SK-N-SH (cell line): ENCODE data around the gene UNCX.

Experiments
- TF ChIP-seq, protein P1 (sequence below): IDR thresholded peaks from 2 replicates; pipeline ENCODE4 v1.4.0; 2012; ENCODE audit warnings: low read depth, borderline replicate concordance
- TF ChIP-seq, protein P2 (sequence below): fragments of 200-600 bp; sonication (generic); IDR thresholded peaks from 2 replicates; pipeline ENCODE4 v1.6.1; 2017; ENCODE audit warnings: antibody characterized with exemption, mild to moderate bottlenecking, moderate library complexity

DNA sequence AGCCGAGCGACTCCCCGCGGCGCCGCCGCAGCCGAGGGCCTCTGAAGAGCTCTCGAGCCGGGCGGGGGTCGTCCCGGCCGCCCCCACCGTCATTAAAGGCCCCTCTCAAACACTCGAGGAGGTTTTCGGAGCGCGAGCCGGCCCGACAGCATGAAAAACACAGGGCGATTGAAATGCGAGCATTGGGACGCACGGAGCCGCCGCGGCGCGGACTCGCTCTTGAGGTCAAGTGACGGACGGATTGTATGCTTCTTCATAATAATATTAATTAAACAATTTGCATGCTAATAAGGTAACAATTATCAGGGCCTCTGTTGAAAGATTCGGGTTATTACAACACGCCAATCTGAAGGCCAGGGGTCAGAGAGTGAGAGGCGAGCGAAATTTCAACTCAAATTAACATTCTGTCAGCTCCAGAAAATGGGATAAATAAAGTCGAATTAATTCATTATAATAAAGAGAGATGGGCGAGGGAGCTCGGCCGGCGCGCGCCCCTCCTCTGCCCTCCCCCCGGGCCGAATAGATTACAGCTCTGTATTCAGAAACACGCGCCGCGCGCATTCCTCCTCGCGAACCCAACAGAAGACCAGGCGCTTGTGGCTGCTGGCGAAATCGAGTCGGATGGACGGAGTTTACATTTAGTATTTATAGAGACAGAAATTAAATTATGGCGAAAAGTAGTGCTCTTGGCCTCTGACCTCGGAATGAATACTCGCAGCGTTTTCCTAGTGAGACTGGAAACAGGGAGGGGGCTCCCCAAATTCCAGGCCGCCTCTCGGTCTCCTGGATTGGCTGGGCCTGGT lies 2.1 kb upstream of the UNCX start:
- TF ChIP-seq, protein P1, sequence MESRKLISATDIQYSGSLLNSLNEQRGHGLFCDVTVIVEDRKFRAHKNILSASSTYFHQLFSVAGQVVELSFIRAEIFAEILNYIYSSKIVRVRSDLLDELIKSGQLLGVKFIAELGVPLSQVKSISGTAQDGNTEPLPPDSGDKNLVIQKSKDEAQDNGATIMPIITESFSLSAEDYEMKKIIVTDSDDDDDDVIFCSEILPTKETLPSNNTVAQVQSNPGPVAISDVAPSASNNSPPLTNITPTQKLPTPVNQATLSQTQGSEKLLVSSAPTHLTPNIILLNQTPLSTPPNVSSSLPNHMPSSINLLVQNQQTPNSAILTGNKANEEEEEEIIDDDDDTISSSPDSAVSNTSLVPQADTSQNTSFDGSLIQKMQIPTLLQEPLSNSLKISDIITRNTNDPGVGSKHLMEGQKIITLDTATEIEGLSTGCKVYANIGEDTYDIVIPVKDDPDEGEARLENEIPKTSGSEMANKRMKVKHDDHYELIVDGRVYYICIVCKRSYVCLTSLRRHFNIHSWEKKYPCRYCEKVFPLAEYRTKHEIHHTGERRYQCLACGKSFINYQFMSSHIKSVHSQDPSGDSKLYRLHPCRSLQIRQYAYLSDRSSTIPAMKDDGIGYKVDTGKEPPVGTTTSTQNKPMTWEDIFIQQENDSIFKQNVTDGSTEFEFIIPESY: no peak
- TF ChIP-seq, protein P2, sequence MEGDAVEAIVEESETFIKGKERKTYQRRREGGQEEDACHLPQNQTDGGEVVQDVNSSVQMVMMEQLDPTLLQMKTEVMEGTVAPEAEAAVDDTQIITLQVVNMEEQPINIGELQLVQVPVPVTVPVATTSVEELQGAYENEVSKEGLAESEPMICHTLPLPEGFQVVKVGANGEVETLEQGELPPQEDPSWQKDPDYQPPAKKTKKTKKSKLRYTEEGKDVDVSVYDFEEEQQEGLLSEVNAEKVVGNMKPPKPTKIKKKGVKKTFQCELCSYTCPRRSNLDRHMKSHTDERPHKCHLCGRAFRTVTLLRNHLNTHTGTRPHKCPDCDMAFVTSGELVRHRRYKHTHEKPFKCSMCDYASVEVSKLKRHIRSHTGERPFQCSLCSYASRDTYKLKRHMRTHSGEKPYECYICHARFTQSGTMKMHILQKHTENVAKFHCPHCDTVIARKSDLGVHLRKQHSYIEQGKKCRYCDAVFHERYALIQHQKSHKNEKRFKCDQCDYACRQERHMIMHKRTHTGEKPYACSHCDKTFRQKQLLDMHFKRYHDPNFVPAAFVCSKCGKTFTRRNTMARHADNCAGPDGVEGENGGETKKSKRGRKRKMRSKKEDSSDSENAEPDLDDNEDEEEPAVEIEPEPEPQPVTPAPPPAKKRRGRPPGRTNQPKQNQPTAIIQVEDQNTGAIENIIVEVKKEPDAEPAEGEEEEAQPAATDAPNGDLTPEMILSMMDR: no peak
